Measurements from ENCODE around the gene MTMR3.

Gene MTMR3

GRCh38 chr22:29992341-29993275, 109.6 kb downstream of the MTMR3 start:
- no peak overlapping the region for H3K27ac ChIP-seq
- no peak for TF ChIP-seq CTCF (IDR thresholded peaks at IDR 0.05)

- TF ChIP-seq ZFX (IDR thresholded peaks at IDR 0.05; ENCODE audit: borderline replicate concordance) (no peak), CTCF (IDR thresholded peaks at IDR 0.05) (no peak; the same call in 1 of the 2 replicates)
- peak overlapping the region; percentile 57 for H3K27ac ChIP-seq
Measured at GRCh38 chr22:29994027-29994715, 111.2 kb downstream of the MTMR3 start.

- H3K27ac ChIP-seq = peak overlapping the region; percentile 57
- TF ChIP-seq ZFX (IDR thresholded peaks at IDR 0.05; ENCODE audit: borderline replicate concordance) (no peak), CTCF (IDR thresholded peaks at IDR 0.05) (no peak)
Measured at GRCh38 chr22:29994943-29995342, 112.0 kb downstream of the MTMR3 start.

GRCh38 chr22:29997107-29997506, 114.1 kb downstream of the MTMR3 start:
- no peak for TF ChIP-seq CTCF (IDR thresholded peaks at IDR 0.05)
- TF ChIP-seq ZFX (IDR thresholded peaks at IDR 0.05; ENCODE audit: borderline replicate concordance) = no peak
- no peak overlapping the region for H3K27ac ChIP-seq

GRCh38 chr22:29997516-29997915, 114.5 kb downstream of the MTMR3 start:
- TF ChIP-seq ZFX (IDR thresholded peaks at IDR 0.05; ENCODE audit: borderline replicate concordance) (no peak), CTCF (IDR thresholded peaks at IDR 0.05) (no peak)
- H3K27ac ChIP-seq = no peak overlapping the region

DNA sequence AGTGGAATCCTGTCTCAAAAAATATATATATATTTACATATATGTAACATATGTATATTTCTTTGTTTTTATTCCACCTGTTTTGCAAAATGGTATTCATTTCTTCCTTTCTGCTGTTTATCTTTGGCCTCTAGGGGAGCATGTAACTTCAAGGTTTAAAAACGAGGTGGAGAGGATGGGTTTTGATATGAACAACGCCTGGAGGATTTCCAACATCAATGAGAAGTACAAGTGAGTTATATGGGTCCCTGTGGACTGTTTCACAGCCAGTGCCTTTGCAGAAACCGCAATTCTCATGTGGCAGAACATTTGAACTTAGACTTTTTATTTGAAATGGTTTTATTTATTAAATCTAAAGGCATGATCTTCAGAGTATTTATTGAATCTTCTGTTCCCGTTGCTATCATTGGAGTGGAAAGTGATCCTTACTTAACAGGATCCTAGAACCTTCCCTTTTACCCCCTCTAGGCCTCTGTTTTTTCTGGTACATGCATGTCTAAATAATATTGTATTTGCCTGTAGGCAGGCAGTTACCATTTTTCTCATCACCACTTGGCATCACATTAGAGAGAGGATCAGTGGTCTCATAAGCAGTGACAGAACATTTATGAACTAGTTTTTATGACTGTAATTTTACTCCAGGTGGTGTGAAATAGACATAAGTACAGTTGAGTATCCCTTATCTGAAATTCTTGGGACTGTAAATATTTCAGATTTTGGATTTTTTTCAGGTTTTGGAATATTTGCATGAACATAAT, 115.8 kb downstream of the MTMR3 start:
- TF ChIP-seq CTCF (IDR thresholded peaks at IDR 0.05) = no peak
- no peak for TF ChIP-seq ZFX (IDR thresholded peaks at IDR 0.05; ENCODE audit: borderline replicate concordance)
- no peak overlapping the region for H3K27ac ChIP-seq

Measured in 22Rv1 (cell line).